Left forelimb (tissue), 1 donor: Measurements from ENCODE around the gene TSPAN33.

Experiments
- DNase-seq: peaks from one replicate; pipeline ENCODE4 v3.0.0-alpha.2; 2018; ENCODE audit warnings: low spot score

The TSPAN33 gene

GRCh38 chr7:129136887-129137642, 7.4 kb upstream of the TSPAN33 start:
- DNase-seq = no peak

GRCh38 chr7:129143724-129144094, 798 bp upstream of the TSPAN33 start:
- no peak for DNase-seq

- DNase-seq = no peak
Observed at GRCh38 chr7:129144834-129145668, 544 bp downstream of the TSPAN33 start.

GRCh38 chr7:129146237-129146979, 1.9 kb downstream of the TSPAN33 start:
- DNase-seq = no peak

GRCh38 chr7:129147731-129148130, 3.2 kb downstream of the TSPAN33 start:
- DNase-seq = no peak

GRCh38 chr7:129149511-129149910, 5.0 kb downstream of the TSPAN33 start:
- no peak for DNase-seq

GRCh38 chr7:129150199-129150996, 5.9 kb downstream of the TSPAN33 start:
- DNase-seq = no peak

- no peak for DNase-seq
Observed at GRCh38 chr7:129157651-129158050, 13.1 kb downstream of the TSPAN33 start.

- DNase-seq = no peak
Observed at GRCh38 chr7:129159539-129159938, 15.0 kb downstream of the TSPAN33 start.

GRCh38 chr7:129160161-129160905, 15.8 kb downstream of the TSPAN33 start:
- DNase-seq = no peak

- no peak for DNase-seq
Observed at GRCh38 chr7:129161524-129162225, 17.2 kb downstream of the TSPAN33 start.

- DNase-seq = no peak
Observed at GRCh38 chr7:129162732-129163131, 18.2 kb downstream of the TSPAN33 start.

GRCh38 chr7:129163875-129164544, 19.5 kb downstream of the TSPAN33 start:
- no peak for DNase-seq

- DNase-seq = no peak
Observed at GRCh38 chr7:129166745-129167144, 22.2 kb downstream of the TSPAN33 start.

- DNase-seq = no peak
Observed at GRCh38 chr7:129167817-129168216, 23.3 kb downstream of the TSPAN33 start.

- DNase-seq = no peak
Observed at GRCh38 chr7:129168231-129169021, 23.9 kb downstream of the TSPAN33 start.

- peak; percentile 74 for DNase-seq
Observed at GRCh38 chr7:129169171-129169671, 24.7 kb downstream of the TSPAN33 start.

GRCh38 chr7:129169686-129170440, 25.4 kb downstream of the TSPAN33 start:
- DNase-seq = no peak
